Inflammatory macrophage treated with lipopolysaccharide for 1 hour (primary cell): ENCODE data around the gene NFATC2.
"Not testable (repeated sequence)": the region's sequence is repeated elsewhere in the genome, so short reads cannot be mapped to it uniquely, and the experiment has no call there.

ENCODE experiments used
- DNase-seq, 2 donors: peaks; one replicate each; pipeline ENCODE4 v3.0.0-alpha.2; 2020 to 2022

NFATC2 gene

GRCh38 chr20:51493346-51493791, 49.1 kb downstream of the NFATC2 start:
- no peak for DNase-seq

DNA sequence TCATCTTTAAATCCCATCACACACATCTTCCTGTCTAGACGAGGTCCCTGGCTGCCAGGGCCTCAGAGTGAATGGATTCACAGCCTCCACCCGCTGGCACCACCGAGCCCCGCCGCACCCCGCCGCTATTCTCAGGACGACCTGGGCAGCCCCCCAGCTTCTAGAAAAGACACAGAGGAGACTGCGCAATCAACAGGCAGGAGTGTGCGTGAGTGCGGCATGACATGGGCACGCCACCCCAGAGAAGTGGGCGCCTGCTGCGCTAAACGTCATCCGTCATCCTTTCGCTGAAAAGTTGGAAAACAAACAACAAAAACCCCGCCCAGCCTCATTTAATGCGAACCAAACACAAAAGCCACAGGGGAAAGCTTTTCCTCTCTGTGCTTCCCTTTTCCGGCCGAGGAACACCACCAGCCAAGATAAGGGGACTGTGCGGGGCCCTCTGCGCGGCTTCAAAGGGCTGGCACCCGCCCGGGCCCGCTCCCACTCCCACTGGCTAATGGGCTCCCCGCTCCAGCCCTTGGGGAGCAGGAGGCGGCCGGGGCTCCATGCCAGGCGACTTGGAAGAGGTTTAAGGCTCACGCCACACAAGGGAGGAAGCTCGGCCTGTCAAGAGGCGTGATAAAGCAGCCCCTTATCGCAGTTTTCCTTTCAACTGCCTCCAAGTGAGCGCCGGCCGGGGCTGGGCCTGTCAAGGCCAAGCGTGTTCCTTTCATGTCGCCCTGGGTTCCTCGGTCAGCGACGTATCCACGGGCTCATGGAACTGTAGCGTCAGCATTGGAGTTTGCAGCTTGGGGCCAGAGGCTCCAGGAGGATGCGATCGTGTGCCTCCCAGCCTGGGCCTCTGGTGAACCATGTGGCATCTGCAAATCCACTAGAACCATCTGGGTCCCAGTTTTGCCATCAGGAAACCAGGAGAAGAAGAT, 50.1 kb downstream of the NFATC2 start:
- peak; percentile 29 to 47 for DNase-seq

DNA sequence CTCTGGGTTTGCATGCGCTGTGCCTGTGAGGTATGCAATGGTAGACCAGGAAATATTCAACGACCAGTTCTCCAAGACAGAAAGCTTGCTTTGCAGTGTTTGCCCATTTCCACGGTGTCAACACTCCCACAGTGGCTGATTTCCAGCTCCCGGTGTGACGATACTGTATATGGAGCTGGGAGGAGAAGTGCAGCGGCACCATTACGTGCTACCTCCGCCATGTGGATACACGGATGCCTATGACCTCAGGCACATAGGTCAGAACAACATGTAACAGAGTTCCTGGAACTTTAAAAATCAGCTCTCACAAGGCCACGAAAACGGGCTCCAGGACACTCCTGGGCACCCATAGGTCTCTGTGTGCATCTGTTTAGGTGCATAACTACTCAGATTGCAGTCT, 51.1 kb downstream of the NFATC2 start:
- DNase-seq: no peak

- no peak for DNase-seq
Measured at GRCh38 chr20:51490635-51491034, 51.9 kb downstream of the NFATC2 start.

GRCh38 chr20:51489611-51490010, 52.9 kb downstream of the NFATC2 start:
- DNase-seq: no peak

GRCh38 chr20:51488331-51488730, 54.2 kb downstream of the NFATC2 start:
- no peak for DNase-seq

DNA sequence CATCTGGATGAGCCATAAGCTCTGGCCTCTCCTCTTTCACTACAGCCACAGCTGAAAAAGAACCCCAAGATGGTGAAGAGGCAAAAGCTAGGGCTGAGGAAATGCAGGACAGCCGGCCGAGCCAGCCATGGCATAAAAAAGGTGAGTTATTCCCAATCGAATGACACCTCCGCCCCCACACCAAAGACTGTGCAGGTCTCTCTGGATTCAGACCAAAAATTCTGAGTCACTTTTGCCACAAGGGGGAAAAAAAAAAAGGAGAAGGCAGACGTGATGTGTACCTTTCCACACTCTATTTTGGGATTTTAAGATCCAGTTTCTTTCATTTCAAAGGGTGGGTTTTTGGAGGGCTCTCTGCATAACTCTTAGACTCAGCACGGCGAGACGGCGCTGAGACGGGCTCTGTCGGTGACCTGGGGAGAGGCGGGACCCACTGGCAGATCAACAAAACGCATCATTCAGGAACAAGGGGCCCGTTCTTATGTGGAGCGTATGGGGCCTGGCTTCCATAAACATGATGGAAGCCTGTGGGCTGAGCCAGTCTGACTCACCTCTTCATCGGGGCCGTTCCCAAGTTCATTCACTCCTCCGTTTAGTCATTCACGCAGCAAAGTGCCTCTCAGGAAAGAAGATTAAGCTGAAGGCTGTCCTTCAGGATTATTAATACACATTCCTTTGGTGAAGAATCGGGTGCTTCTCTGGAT, 54.8 kb downstream of the NFATC2 start:
- no peak for DNase-seq

DNA sequence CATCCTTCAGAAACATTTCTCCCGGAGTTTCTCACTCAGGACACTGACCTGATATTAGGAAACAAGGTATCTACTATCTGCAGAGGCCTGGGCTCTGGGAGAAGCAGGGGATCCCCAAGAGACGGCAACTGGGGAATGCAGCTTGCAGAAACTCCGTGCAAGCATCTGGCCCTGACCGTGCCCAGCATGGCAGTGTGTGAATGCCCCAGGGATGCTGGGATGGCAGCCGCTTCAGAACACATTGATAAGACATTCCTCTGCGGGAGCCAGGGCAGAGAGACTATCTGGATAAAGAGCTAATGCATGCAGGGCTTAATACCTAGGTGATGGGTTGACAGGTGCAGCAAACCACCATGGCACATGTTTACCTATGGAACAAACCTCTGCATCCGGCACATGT, 55.4 kb downstream of the NFATC2 start:
- no peak for DNase-seq

DNA sequence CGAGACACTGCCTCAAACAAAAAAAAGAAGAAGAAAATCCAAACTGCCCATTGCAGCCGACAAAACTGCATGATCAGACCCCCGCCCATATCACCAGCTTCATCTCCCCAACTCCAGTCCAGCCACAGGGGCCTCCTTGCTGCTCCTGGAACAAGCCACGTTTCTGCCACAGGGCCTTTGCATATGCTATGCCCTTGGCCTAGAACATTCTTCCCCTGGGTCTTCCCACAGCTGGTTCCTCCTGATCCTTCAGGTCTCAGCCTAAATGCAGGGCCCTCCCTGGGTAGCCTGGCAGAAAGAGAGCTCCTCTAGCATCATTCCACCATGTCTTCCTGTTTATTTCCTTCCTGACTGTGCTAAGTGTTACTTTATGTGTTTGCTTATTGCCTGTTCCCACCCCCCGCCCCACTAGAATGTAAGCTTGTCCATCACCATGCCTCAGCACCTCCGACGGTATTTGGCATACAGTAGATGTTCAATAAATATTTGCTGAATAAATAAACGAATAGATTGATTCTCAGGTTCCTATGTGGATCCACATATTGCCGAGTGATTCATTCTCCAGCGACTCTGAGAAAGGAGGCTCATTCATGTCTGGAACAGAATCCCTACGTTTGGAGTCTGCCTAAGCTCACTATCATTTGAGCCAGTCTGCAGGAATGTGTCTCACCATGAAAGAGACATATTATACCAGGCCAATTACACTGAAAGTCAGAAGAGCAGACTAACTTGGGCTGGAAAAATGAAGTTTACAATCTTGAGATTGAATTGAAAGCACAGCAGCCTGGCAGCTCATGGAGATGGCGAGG, 56.1 kb downstream of the NFATC2 start:
- no peak for DNase-seq

GRCh38 chr20:51484831-51485230, 57.7 kb downstream of the NFATC2 start:
- no peak for DNase-seq

DNA sequence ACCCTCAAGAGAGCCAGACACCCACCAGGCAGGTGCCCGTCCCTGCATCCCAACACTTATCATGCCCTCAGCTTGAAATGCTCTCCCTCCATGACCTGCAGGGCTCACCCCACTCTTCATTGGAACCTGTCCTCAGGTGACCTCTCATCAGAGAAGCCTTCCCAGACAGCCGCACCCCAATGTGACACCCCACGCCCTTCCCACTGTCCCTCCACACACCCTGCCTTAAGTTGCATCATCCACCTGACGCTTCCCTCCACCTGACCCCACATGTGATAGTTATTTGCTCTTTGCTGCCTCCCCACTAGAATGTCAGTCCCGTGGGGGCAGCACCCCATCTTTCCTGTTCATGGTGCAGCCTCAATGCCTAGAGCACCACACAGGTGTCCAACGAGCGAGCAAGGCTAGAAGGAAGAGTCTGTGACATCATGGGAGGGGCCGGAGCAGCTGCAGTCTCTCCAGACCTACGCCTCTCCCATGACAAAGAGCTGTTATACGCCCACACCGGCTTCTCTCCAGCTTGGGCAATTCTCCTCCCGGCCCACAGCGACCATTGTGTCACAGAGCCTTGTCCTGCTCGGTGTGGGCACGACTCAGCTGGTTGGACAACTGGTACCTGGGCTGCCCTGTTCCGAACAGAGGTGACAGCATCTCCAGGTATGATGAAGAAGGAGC, 58.2 kb downstream of the NFATC2 start:
- DNase-seq: peak; percentile 66 to 86

- no peak for DNase-seq
Measured at GRCh38 chr20:51482836-51483473, 59.6 kb downstream of the NFATC2 start.

DNA sequence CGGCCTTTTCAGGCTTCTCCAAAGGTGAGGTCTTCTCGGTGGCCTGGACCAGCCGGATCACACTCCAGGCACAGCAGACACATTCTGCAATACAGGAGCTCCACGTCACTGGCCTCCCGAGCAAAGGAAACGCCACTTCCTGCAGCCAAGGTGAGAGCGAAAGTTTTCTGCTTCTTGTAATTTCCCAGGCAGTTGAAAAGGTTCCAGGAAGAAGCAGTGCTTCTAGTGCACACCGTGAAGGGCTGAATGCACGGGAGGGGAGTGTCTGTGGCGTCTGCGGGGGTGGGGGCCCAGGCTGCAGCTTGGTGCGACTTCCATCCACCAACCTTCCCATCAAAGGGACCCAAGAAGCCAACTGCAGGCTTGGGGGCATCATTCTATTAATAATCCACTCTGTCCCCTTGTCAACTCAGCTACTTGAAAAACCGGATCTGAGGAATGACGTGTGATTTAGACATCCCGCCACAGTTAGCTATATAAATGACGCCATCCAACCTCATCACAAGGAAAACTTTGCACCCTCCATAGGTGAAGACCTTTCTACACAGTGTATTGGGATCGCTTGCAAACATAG, 61.1 kb downstream of the NFATC2 start:
- DNase-seq: no peak

GRCh38 chr20:51480507-51481270, 61.8 kb downstream of the NFATC2 start:
- DNase-seq: no peak

DNA sequence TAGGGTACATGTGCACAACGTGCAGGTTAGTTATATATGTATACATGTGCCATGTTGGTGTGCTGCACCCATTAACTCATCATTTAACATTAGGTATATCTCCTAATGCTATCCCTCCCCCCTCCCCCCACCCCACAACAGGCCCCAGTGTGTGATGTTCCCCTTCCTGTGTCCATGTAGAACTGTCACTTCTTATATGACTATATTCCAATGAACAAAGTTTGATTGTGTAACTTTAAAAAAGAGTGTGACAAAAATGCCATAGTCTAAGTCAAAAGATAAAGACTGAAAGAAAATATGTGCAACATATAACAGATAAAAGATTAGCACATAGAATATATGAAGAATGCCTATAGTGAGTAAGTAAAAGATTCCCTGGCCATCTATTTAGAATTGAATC, 66.4 kb downstream of the NFATC2 start:
- DNase-seq: not testable (repeated sequence)

- no peak for DNase-seq
Measured at GRCh38 chr20:51473771-51474170, 68.7 kb downstream of the NFATC2 start.

GRCh38 chr20:51473256-51473655, 69.3 kb downstream of the NFATC2 start:
- no peak for DNase-seq

DNA sequence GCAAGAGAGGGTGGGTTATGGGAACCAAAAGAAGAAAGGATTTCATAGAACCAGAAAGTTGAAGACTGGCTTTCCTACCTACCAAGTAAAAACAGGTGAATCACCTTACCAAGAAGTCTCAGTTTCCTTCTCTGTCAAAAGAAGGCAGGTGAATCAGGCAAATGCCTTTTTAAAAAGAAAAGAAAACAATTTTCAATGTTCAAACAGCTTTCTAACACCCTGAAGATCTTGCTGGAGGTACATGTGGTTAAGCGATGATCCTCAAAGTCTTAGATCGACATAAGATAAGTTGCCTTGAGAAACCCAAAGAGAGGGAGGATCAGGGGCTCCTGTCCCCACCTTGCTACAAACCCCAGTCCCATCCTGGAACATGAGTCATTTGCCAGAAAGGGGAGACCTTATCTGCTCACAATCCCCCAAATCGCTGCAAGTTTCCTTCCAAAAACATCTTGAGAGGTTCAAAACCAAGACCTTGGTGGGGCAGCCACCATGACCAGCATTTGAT, 71.6 kb downstream of the NFATC2 start:
- no peak for DNase-seq

DNA sequence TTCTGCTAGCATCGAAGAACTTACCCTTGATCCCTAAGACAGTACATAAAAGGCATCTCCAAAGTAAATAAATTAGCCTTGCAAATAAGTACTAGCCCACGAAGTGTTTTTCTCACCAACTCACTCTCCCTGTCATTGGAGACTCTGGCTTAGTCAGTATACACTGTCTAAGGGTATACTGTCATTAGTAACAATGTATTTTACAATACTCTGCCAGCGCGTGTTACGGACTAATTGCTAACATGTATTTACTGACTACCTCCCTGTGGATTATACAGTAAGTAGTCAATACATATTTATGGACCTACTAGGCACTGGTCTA, 72.1 kb downstream of the NFATC2 start:
- DNase-seq: no peak

GRCh38 chr20:51469578-51470498, 72.7 kb downstream of the NFATC2 start:
- DNase-seq: no peak
